Activated gamma-delta T cell treated with Interleukin-2 at 50 U/mL for 16 hours (primary cell): ENCODE results near the gene BEX1.
"Not testable (repeated sequence)": the region's sequence is repeated elsewhere in the genome, so short reads cannot be mapped to it uniquely, and the experiment has no call there.

Experiments used
- DNase-seq: peaks from one replicate; pipeline ENCODE4 v3.0.0-alpha.2; 2020

The BEX1 gene

DNA sequence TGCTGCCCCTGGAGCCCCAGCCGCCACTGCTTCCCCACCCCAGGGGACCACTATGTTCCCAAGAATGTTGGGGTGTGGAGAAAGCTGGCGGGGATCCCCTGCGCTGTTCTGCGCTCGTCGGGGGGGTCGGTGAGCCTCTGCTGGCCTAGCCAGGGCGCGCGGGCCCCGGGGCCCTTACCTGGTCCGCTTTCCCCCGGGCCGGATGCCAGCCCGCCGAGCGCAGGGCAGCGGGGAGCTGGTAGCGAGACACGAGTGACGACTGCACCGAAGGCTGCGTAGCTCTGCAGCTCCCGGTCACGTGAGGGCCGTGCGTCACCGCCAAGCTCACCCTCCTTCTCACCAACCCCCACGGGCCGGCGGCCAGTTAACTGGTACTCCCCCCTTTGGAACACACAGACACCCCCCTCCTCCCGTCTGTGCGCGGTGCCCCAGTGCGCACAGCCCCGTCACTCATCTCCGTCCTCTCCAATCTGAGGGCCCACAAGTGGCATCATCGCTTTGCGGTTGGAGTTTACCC lies at the start of gene BEX1:
BEX1 (minus strand) TSS at position 254 of the 517 bp plus-strand sequence. CDS start 897 bp downstream, outside the sequence.
- no peak for DNase-seq

DNA sequence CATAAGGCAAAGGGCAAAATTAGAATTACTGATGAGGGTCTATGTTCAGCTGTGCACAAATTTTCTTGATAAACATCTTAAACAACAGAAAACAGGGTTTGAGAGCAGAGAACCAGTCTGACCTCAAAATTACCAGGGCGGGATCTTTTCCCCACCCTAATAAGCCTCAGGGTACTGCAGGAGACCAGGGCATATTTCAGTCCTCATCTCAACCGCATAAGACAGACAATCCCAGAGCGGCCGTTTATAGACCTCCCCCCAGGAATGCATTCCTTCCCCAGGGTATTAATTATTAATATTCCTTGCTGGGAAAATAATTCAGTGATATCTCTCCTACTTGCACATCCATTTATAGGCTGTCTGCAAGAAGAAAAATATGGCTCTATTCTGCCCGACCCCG lies 45.5 kb upstream of the BEX1 start:
- not testable (repeated sequence) for DNase-seq

DNA sequence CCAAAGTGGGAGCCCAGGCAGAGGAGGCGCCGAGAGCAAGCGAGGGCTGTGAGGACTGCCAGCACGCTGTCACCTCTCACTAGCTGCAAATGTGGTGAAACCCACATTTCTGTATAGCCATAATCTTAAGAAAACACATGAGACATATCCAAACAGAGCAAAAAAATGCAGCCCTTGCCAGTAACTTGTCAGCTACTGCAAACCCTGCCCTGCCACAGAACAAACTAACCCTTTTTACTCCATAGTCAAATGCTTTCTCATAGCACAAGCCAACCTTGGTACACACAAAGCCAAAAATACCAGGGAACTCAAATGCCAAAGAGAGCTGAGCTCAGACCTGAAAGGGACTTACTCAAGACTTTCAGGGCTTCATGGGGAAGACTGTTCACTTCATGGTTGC lies 43.9 kb upstream of the BEX1 start:
- DNase-seq = no peak

DNA sequence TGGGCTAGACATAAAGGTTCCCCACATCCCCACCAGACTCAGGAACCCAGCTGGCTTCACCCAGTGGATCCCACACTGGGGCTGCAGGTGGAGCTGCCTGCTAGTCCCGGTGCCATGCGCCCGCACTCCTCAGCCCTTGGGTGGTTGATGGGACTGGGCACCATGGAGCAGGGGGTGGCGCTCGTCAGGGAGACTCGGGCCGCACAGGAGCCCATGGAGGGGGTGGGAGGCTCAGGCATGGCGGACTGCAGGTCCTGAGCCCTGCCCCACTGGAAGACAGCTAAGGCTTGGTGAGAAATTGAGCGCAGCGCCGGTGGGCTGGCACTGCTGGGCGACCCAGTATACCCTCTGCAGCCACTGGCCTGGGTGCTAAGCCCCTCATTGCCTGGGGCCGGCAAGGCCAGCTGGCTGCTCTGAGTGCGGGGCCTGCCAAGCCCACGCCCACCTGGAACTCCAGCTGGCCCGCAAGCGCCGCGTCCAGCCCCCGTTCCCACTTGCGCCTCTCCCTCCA lies 43.3 kb upstream of the BEX1 start:
- not testable (repeated sequence) for DNase-seq

DNA sequence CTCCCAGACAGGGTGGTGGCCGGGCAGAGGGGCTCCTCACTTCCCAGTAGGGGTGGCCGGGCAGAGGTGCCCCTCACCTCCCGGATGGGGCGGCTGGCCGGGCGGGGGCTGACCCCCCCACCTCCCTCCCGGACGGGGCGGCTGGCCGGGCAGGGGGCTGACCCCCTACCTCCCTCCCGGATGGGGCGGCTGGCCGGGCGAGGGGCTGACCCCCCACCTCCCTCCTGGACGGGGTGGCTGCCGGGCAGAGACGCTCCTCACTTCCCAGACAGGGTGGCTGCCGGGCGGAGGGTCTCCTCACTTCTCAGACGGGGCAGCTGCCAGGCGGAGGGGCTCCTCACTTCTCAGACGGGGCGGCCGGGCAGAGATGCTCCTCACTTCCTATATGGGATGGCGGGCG lies 40.4 kb upstream of the BEX1 start:
- DNase-seq = not testable (repeated sequence)

DNA sequence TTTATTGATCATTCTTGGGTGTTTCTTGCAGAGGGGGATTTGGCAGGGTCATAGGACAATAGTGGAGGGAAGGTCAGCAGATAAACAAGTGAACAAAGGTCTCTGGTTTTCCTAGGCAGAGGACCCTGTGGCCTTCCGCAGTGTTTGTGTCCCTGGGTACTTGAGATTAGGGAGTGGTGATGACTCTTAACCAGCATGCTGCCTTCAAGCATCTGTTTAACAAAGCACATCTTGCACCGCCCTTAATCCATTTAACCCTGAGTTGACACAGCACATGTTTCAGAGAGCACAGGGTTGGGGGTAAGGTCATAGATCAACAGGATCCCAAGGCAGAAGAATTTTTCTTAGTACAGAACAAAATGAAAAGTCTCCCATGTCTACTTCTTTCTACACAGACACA lies 39.9 kb upstream of the BEX1 start:
- DNase-seq = not testable (repeated sequence)

DNA sequence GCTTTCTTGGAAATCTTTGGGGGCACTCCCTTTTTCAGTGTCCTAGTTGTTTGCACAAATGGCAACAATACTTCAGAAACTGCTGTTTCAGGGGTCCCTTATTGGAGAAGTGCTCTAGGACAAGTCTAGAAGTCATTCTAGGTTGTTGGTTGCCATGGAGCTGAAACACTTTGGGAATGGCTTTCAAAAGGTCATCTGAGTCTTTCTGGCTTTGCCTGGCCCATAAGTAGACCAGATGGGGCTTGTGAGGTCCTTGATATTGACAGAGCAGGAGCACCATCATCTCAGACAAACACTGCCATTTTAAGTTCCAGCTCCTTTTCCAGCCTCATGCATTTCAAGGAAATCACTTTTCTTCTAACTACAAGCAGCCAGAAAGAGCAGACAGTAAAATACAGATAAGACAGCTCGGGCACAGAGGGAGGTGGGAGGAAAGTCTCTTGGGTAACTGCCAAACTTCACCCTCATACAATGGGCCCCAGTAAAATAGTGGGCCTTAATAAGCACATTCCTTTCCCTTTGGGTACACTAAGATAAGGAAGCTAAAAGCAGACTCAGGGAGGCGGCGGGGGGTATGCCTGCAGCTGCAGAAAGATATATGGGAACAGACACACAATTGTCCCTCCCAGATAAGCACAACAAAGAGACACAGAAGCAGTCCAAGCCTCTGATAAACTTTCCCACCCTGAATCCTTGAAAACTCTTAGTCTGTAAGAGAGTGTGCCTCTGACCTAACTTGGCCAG lies 37.5 kb upstream of the BEX1 start:
- no peak for DNase-seq

DNA sequence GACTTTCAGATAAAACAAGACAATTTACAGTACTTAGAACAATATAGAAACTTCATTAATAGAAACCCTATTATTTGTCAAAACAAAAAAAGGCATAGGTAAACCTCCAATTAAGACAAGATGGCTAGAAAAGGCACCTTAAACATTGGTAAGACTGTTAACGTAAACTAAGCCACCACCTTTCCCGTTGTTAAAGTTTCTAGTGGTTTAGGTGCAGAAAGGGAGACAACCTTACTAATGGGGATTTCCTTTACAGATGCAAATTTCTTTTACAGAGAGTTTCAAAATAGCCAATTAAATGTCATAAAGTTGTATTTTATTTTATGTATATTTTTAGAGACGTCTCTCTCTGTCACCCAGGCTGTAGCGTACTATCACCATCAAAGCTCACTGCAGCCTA lies 36.5 kb upstream of the BEX1 start:
- no peak for DNase-seq

DNA sequence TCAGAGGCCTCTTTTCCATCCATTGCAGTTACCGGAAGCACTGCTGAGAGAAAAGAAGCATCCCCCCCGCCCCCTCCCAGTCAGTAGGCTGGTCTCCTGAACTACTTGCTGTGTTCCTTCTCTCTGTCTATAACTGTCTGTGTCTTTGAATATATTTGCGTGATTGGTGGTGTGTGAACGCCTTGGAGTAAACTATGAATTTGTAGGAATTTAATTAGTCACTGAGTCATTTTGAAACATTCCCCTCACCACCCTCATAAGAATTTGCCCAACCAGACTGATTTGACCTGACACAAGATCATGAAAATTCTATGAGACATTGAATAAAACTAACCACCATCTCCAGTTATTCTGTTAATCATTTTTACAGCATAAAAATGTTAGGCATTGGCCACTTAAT lies 35.7 kb upstream of the BEX1 start:
- DNase-seq = no peak

DNA sequence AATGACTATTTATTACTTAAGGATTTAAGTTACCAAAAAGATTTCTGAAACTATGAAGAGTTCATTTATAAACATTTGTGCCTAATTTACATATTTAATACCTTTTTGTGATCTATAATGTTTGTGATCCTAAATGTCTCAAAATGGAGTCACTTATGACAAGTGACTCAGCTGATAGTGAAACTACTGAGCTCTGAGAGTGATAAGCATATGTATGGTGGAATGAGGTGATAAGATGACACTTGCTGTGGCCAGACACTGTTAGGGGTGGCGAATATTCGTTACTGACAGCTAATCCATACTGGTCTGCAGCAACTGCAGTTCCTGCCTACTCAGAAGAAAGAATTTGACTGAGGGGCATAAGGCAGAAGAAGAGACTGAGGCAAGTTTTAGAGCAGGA lies 34.5 kb upstream of the BEX1 start:
- DNase-seq = no peak

DNA sequence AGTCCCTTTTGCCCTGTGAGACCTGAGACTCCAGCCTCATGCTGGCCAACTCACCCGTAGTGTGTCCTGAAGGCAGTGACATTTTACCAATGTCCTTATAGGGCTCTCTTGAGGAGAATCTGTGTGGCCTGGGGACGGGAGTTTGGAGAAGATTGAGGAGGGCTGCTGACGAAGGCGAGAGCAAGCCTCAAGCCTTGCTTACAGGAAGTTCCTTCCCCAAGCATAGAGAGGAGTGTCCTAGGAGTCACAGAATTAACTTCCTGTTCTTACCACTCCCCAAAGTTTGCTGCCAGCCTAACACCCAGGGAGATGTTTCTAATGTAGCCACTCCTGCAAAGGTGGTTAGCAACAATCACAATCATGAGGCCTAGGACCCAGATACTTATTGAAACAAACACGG lies 29.0 kb upstream of the BEX1 start, which contains the start of gene NXF3:
NXF3 (minus strand) TSS at position 202 of the 400 bp plus-strand sequence; CDS start at position 82, 120 bp downstream.
- DNase-seq = no peak

DNA sequence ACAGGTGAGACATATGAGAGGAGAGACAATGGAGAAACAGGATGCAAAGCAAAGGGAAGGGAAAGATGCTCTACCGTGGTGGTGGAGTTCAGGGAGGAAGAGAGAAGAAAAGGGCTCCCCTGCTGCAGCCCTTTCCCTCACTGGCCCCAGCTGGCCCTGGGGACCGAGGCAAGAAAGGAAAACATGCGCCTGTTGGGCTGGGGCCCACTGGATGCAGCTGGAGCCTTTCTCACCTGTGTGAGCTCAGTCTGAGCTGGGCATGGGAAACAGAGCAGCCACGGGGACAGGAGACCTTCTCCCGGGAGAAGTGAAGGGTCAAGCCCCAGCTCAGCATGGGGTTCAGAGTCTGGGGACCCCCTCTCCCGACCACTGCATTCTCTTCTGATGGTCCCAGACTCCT lies 17.1 kb upstream of the BEX1 start:
- no peak for DNase-seq

DNA sequence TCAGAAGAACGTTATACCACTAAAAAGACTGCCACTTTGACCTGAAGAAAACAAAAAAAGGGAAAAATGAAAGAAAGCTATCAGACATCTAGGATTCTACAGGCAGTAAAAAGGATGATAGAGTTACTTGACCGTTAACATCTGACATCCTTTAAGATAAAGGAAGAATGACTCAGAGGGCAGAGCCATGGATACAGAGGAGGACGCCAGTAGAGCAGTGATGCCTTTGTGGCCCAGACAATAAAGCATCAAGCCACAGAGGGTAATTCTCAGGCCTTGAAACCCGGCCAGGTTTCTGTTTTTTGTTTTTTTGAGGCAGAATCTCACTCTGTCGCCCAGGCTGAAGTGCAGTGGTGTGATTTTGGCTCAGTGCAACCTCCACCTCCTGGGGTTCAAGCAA lies 9.5 kb upstream of the BEX1 start:
- no peak for DNase-seq

DNA sequence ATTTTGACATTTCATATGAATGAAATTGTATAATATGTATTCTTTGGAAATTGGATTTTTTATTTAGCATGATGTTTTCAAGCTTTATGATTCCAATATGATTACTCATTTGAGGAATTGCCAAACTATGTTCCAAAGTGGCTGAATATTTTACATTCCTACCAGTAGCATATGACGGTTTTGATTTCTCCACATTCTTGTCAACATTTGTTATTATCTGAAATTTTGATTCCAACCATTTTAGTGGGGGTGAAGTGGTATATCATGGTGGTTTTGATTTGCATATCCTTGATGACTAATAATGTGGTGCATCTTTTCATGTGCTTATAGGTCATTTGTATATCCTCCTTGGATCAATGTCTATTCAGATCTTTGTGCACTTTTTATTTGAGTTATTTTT lies 2.6 kb upstream of the BEX1 start:
- no peak for DNase-seq

DNA sequence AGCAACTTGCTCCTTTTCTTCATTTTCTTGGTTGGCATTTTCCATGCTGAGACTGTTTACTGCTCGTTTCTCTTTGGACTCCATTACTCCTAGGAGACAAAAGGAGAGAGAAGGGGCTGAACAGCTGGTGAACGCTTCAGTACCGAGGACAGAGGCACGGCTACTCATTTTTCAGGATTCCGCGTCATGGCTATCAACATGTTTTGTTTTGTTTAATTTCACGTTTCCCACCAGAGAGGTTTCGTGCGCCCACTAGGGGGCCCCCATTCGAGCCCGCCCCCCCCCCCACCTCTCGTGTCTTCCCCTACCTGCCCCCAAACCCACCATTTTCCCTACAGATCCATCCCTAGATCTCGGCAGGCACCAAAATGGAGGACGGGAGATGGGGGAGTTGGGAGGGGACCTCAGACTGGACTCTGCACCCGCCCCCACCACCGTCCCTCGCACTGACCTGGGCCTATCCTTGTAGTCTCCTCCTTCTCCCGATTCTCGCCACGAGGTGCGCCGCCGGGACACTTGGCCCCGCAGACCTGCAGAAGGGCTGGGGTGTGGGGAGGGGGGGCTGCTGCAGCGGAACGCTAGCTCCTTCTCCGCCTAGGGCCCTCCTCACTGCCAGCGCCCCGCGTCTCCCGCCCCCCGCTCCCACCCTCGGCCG lies 653 bp downstream of the BEX1 start:
- DNase-seq = no peak

DNA sequence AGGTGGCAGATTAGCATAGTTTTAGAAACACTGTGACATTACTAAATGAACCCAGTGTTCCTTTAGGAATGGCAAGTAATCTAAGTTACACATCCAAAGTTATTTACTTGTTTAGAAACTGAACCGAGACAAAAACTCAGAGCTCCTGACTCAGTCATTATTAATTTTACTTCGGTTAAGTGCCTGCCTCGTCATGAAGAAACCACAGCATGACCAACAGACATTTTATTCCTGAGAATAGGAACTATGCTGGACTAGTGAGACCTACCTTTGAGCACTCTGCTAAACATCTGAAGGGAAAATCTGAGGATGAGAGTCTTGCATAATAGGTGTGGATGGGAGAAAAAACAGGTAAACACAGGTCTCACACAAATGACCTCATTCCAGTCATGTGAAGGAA lies 2.5 kb downstream of the BEX1 start:
- no peak for DNase-seq

DNA sequence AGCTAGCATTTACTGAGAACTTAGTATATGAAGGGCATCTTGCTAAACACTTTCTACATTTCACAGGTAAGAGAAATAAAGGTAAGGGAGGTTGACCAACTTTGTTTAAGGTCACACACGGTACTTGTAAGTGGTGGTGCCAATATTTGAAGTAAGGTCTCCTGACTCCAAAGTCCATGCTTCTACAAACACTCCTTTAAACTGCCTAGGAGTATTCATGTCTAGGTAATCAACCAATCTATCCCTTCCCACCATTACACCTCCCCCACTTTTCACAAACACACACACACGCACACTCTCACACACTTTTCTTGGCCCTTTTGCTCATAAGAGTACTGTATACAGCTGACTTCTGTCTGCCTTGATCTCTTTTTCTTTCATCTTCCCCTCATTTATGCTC lies 7.1 kb downstream of the BEX1 start:
- DNase-seq = no peak

DNA sequence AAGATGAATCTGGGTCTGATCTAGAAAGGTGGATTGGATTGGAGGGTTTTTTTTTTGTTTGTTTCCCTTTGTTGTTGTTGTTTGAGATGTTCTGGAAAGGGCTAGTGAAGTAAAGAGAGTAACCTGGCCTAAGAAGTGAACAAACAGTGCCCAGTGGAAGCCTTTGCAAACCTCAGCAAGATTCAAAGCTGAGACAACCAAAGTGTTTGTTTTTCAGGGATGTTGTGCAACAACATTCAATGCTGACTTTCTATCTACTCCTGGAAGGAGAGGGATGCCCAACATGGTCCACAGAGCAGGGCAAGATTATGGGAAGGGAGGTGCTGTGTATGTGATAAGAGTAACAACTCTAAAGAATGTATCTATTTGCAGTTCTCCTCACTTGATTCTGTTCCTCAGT lies 11.3 kb downstream of the BEX1 start:
- DNase-seq = no peak

DNA sequence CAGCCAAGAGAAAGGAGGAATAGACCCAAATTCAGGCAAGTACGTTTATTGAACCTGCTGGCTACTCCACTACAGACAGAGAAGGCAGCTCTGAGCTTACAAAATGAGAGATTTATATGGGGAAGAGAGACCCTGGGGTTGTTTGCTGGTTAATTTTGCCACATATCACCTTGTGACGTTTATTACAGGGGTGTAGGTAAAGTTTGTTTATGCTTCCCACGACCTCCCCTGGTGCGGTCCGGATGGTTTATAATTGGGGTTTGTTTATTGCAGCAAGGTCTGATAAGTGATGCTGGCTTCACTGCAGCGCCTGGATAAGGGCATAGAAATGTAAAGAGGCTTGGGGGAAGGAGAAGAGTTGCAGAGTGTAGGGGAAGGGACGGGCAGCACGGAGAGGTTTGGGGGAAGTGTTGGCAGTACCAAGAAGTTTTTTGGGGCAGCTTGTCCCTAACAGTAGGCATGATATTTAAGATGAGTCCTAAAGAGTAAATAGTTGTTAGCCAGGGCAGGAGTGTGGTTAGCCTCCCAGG lies 12.6 kb downstream of the BEX1 start:
- DNase-seq = no peak

DNA sequence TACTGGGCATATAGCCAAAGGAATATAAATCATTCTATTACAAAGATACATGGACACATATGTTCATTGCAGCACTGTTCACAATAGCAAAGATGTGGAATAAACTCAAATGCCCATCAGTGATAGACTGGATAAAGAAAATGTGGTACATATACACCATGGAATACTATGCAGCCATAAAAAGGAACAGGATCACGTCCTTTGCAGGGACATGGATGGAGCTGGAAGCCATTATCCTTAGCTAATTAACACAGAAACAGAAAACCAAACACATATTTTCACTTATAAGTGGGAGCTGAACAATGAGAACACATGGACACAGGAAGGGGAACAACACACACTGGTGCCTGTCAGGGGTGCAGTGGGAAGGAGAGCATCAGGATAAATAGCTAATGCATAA lies 30.6 kb downstream of the BEX1 start:
- DNase-seq = not testable (repeated sequence)

DNA sequence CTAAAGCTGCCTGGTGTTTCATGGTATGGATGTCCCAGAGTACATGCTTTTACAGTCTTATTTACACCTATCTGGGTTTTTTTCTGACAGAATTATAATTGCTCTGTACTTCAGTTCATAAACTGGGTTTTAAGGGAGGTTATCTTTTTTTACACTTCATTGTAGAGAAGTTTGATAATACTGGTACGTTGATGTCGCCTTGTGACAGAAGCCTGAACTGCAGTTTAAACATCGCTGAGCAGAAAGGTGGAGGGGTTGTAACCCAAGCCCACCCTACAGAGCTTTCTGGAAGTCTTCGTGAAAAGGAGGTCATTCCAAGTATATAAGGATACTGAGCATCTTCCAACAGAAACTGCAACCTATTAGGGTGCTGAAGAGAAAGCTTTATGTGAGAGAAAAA lies 46.4 kb downstream of the BEX1 start:
- DNase-seq = no peak

DNA sequence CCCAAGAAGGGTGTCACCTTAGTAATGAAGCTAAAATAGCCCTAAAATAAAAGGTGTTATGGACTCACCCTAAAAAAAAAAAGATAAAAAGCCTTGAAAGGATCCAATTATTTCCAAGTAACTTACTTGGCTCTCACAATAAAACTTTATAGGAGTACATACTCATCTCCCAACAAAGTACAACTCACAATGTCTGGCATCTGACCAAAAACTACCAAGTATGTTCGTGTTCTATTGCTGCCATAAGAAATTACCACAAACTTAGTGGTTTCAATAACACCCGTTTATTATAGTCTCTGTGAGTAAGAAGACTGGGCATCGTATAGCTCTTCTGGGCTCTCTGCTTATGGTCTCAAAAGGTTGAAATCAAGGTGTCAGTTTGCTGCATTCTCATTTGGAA lies 51.0 kb downstream of the BEX1 start:
- DNase-seq = no peak
